Hepatocyte (in vitro differentiated cells): ENCODE measurements around the gene STK24.

ENCODE experiments used
- CTCF ChIP-seq: fragments of 200-600 bp; sonication (generic); IDR thresholded peaks from 2 replicates; pipeline ENCODE4 v1.5.1; 2016; ENCODE audit warnings: antibody characterized with exemption, mild to moderate bottlenecking; ENCODE audit not compliant: poor library complexity
- EZH2 ChIP-seq: fragments of 200-600 bp; sonication (generic); IDR thresholded peaks from 2 replicates; pipeline ENCODE4 v1.6.1; 2016; ENCODE audit warnings: antibody characterized with exemption, mild to moderate bottlenecking, borderline replicate concordance
- EZH2phosphoT487 ChIP-seq: fragments of 200-600 bp; sonication (generic); IDR thresholded peaks from one replicate; pipeline ENCODE4 v1.6.1; 2018; ENCODE audit warnings: antibody characterized with exemption, mild to moderate bottlenecking, low read depth, moderate library complexity; ENCODE audit not compliant: unreplicated experiment, severe bottlenecking

DNA sequence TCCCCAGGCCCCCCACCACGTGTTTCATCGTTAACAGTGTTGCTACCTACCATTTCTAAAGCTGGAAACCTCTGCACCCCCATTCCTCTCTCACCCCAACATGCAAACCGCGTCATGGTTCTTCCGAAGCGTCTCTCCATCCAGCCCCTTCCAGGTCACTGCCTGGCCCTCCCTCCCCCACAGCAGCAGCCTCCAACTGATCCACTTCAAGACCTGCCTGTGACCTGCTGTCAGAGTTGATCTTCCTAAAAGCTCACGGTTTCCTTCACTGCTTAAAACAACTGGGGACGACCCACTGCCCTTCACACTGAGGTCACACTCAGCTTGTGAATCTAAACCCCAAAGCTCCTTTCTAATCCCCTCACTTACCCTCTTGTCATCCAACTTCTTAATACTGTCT is 47.7 kb downstream of the STK24 start:
- TF ChIP-seq CTCF (no peak), EZH2phosphoT487 (no peak), EZH2 (no peak)
